D721Med (cell line): ENCODE data around the gene MRPS2.
"Not testable (repeated sequence)": the region's sequence is repeated elsewhere in the genome, so short reads cannot be mapped to it uniquely, and the experiment has no call there.

Experiments used
- DNase-seq: peaks from one replicate; pipeline ENCODE4 v3.0.0; 2011; ENCODE audit warnings: low spot score; ENCODE audit not compliant: insufficient read length
- FAIRE-seq: peaks from 2 replicates; lab custom pipeline; 2011; peaks lifted over from hg19 to GRCh38; lab: Jason Lieb, UNC
- TF ChIP-seq, protein P1 (sequence below): IDR thresholded peaks from 2 replicates; pipeline ENCODE4 v1.5.1; 2012; ENCODE audit warnings: mild to moderate bottlenecking, control low read depth; ENCODE audit not compliant: insufficient read depth; ENCODE audit errors: missing control alignments

The MRPS2 gene

DNA sequence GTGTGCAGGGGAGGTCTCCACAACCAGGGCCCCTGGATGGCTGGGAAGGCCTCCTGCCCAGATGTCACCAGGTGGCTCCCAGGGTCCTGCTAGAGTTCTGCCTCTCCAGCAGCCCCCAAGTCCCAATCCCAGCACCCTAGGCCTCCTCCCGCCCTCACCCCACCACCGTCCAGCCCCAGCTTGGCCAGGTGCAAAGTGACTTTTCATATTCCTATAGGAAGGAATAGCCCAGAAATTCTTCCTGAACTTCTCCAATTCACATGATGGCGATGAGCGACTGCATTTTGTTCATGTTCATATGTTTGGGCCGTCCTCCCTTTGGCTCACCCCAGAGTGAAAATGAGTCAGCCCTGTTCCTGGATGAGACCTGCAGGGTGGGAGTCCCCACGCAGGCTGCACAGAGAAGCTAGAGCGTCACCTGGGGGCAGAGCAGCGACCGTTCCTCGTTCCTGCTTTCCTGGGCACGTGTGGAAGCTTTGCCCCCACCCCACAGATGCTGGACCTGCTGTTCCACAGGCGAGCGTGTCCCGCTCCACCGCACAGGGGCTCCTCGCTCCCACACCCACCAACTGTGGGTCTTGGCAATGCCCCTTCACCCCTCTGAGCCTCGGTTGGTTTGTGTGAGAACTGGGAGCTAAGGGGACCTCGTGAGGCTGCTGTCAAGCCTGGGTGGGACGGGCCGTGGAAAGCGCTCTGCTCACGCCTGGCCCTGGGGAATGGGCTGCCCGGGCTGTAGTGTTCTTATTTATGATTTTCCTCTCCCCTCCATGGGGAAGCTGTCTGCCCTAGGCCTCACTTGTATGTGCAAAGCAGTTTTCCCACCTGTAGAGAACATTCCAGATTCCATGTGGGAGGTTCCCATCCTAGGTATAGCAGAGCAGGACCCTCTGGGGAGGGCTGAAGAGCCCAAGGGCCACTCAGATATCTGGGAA lies 6.9 kb downstream of the MRPS2 start:
- FAIRE-seq (no peak), DNase-seq (no peak)
- TF ChIP-seq, protein P1, sequence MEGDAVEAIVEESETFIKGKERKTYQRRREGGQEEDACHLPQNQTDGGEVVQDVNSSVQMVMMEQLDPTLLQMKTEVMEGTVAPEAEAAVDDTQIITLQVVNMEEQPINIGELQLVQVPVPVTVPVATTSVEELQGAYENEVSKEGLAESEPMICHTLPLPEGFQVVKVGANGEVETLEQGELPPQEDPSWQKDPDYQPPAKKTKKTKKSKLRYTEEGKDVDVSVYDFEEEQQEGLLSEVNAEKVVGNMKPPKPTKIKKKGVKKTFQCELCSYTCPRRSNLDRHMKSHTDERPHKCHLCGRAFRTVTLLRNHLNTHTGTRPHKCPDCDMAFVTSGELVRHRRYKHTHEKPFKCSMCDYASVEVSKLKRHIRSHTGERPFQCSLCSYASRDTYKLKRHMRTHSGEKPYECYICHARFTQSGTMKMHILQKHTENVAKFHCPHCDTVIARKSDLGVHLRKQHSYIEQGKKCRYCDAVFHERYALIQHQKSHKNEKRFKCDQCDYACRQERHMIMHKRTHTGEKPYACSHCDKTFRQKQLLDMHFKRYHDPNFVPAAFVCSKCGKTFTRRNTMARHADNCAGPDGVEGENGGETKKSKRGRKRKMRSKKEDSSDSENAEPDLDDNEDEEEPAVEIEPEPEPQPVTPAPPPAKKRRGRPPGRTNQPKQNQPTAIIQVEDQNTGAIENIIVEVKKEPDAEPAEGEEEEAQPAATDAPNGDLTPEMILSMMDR, result no peak

DNA sequence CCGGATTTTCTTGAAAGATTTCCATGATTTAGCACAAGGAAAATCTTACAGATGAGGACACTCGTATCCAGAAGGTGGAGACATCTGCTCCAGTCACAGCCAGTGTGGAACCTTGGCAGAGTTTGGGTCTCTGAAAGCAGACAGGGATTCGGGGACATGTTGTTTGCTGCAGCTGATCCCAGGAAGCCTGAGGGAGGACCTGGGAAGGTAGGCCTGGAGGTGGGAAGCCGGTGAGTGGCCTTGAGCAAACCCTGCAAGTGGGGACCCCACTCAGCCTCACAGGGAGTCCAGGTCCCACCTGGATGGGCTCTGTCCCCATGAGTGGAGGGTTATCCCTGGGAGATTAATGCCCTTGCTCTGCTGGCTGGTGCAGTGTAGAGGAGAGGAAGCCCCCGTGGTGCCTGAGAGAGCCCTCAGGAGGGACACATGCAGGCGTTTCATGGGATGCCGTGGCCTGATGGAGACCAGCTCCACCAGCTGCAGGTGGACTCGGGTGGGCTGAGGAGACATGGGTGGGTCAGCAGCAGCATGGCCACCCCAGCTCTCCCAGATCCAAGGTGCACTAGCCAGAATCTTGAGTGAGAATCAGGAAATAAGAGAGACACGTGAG lies 7.8 kb downstream of the MRPS2 start:
- TF ChIP-seq, protein P1, result no peak
- FAIRE-seq, result no peak
- no peak for DNase-seq

DNA sequence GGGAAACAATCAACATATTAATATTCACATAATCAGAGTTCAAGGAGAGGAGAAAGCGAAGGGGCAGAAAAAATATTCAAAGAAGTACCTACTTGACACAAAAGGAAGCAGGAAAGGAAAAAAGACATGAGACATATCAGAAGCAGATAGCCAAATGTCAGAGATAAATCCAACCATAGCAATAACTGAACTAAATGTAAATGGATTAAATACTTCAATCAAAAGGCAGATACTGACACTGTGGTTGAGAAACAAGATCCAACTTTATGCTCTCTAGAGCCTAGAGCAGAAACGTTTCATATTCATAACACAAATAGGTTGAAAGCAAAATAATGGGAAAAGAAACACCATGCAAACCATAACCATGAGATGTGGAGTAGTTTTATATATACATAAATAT lies 9.0 kb downstream of the MRPS2 start:
- DNase-seq (no peak), FAIRE-seq (no peak)
- TF ChIP-seq, protein P1, result no peak

DNA sequence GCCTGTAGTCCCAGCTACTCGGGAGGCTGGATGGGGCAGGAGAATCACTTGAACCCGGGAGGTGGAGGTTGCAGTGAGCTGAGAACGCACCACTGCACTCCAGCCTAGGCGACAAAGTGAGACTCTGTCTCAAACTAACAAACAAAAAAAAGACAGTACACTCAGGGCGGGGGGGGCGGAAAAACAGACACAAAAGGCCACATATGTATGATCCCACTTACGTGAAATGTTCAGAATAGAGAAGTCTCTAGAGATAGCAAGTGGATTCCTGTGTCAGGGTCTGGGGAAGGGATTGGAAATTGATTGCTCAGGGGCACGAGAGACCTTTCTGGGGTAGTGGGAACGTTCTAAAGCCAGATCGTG lies 11.7 kb downstream of the MRPS2 start:
- no peak for FAIRE-seq

DNA sequence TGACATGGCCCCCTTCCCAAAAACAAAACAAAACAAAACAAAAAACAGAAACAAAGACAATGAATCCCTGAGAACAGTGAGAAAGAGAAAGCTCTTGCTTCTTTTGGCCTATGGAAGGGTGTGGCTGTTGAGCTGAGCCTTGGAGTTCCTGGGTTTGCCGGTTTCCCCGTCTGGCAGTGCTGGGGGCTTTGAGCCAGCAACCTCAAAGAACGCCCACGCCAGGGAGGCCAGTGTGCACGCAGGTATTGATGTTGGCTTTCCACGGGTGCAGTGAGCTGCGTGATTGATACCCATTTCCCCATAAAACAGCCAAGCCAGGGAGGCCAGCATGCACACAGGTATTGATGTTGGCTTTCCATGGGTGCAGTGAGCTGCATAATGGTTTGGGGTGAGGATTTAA lies 12.4 kb downstream of the MRPS2 start:
- FAIRE-seq (no peak), DNase-seq (no peak)
- TF ChIP-seq, protein P1, result no peak

More for the DNA sequence above, 11.7 kb downstream of the MRPS2 start:
- no peak for DNase-seq
- TF ChIP-seq, protein P1, result no peak

DNA sequence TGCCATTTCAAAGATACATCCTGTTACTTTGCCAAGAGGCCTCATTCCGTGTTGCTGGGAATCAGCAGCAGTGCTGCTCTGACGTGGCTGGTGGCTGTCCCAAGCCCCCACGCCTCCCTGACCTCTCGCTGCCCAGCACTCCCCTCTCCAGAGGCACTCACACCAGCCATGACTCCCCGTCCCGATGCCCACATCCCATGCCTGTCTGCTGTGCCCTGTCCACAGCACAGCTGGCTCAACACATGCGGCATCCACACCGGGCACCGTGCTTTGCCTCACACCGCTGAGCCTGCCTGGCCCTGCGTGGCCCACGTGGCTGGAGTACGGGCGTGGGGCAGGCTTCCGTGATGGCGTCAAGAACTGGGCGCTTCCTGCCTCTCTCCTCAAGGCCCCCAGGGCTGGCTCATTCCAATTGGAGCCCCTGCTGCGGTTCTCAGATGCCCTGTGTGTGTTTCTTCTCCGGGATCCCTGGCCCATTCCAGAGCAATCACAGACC lies 12.9 kb downstream of the MRPS2 start:
- FAIRE-seq (no peak), DNase-seq (no peak)
- TF ChIP-seq, protein P1, result no peak

DNA sequence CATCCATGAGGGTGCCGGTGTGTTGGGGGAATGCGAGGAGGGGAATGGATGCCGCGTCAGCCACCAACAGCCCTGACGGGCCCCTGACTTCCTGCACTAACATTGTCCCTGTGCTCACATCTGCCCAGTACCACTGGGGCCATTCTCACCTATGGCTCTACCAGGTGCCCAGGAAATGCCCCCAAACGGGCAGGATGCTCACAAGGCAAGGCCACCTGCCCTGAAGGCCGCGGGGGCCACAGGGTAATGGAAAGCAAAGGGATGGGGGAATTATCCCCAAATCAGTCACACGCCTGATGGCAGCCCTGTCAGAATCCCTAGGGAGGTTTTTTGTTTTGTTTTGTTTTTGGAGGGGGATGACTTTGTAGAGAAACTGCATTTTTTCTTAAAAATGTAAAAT lies 13.4 kb downstream of the MRPS2 start:
- not testable (repeated sequence) for DNase-seq, FAIRE-seq
